TTC549 (cell line): ENCODE results near the gene EBF4.
"Not testable (repeated sequence)": the region's sequence is repeated elsewhere in the genome, so short reads cannot be mapped to it uniquely, and the experiment has no call there.

ENCODE experiments used
- FAIRE-seq: peaks from 2 replicates; lab custom pipeline; 2012; peaks lifted over from hg19 to GRCh38; lab: Jason Lieb, UNC

The EBF4 gene

GRCh38 chr20:2759143-2759542, 66.6 kb downstream of the EBF4 start:
- FAIRE-seq, result no peak

GRCh38 chr20:2759603-2760296, 67.2 kb downstream of the EBF4 start:
- no peak for FAIRE-seq

DNA sequence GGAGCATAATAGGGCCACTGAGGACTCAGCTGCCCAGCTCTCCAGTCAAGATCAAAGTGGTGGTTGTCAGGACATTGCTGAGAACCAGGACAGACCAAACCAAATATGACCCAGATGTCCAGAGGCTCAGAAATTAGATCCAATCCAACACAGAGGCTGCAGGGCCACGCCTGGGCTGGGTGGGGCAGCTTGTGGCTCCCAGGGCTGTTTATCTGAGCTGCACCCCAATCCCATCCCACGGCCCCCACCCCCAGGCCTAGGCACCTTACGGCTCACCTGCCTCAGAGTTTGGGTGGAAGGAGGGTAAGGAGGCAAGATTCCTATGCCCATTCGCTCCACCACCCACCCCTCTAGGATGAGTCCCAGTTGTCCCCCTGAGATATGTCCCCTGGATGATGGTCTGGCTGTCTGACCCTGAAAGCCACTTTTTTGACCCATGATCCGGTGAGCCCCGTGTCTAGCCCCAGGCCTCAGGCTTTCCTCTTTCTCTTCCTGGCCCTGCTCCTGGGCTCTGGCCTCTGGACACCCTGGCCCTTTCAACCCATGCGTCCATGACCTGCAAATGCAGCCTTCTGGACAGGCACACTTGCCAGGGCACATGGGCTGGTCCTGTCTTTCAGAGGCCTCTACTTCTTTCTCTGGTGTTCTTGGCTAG, 67.8 kb downstream of the EBF4 start:
- FAIRE-seq, result no peak

GRCh38 chr20:2760952-2761305, 68.3 kb downstream of the EBF4 start:
- no peak for FAIRE-seq

- FAIRE-seq, result no peak
Observed at GRCh38 chr20:2761885-2762284, 69.3 kb downstream of the EBF4 start.

DNA sequence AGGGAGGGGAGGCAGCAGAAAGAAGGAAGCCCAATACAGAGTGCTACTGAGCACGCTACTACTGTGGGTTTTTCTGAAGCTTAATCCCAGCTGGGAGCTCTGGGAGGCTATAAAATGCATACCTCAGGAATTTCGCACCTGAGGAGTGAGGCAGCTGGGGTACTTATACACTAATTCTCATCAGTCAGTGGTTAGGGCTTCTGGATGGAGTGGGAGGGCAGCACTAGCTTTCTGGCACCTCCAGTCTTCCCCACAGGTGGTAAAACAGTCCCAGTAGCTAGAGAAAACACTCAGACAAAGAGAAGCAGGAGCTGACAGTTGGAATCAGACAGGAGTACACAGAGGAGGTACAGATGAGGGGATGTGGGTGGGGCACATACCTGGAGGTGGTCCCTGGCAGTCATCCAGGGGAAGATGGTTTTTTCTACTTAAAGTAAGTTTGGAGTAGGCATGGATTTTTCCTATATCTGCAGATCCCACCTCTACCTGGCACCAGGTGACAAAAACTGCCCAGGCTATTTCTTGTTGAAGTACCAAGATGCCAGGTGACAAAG, 70.1 kb downstream of the EBF4 start:
- no peak for FAIRE-seq

- FAIRE-seq, result no peak
Observed at GRCh38 chr20:2763186-2763585, 70.6 kb downstream of the EBF4 start.

GRCh38 chr20:2767768-2768631, 75.4 kb downstream of the EBF4 start:
- FAIRE-seq, result no peak

DNA sequence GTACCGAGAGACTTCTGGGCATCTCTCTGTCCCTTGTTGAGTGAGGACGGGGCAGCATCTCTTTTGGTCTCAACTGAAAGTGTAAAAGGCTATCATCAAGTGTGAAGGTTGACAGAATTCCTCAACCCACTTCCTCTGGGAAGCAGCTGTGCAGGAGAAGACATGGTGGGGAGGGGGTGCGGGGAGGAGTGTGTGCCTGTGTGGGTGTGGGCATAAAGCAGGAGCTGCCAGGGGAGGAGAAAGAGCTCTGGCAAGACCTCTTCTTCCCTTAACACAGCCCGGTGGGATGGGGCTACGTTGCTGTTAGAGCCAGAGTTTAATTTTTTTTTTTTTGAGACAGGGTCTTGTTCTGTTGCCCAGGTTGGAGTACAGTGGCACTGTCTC, 76.0 kb downstream of the EBF4 start:
- FAIRE-seq, result no peak

DNA sequence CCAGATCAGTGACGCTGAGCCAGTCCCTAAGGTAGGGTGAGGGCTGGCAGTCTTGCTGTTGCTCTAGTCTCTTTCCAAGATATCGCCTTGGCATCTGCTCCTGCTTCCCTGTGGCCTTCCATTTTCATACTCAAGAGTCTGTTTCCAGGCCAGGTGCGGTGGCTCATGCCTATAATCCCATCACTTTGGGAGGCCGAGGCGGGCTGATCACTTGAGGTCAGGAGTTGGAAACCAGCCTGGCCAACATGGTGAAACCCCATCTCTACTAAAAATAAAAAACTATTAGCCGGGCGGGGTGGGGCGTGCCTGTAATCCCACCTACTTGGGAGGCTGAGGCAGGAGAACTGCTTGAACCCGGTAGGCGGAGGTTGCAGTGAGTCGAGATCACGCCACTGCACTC, 77.5 kb downstream of the EBF4 start:
- not testable (repeated sequence) for FAIRE-seq

DNA sequence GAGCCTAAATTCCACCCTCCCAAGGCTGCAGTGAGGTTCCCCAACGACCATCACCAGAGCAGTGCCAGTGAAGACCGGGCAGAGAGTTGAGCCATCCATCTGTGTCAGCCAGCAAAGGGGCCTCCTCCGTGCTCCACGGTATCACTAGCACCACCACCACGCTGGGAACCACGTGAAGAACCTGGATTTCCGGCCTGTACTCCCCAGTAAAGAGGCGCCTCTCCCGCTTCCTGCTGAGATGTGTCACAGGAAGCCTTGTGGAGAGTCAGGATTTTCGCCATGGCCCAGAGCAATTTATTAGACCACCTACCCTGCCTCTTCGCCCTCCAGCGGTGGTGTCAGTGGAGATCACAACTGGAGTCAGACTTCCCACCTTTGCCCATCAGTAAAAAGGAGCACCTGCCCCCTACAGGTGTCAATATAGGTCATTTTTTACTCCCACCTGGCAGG, 79.1 kb downstream of the EBF4 start:
- no peak for FAIRE-seq

DNA sequence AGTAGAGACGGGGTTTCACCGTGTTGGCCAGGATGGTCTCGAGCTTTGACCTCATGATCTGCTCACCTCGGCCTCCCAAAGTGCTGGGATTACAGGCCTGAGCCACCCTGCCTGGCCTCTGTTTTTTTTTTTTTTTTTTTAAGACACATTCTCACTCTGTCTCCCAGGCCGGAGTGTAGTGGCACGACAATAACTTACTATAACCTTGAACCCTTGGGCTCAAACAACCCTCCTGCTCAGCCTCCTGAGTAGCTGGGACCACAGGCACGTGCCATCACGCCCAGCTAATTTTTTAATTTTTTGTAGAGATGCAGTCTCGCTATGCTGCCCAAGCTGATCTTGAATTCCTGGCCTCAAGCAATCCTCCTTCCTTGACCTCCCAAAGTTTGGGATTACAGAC, 81.2 kb downstream of the EBF4 start:
- FAIRE-seq, result no peak

GRCh38 chr20:2775139-2775538, 82.6 kb downstream of the EBF4 start:
- no peak for FAIRE-seq

GRCh38 chr20:2778602-2779321, 86.2 kb downstream of the EBF4 start:
- no peak for FAIRE-seq

DNA sequence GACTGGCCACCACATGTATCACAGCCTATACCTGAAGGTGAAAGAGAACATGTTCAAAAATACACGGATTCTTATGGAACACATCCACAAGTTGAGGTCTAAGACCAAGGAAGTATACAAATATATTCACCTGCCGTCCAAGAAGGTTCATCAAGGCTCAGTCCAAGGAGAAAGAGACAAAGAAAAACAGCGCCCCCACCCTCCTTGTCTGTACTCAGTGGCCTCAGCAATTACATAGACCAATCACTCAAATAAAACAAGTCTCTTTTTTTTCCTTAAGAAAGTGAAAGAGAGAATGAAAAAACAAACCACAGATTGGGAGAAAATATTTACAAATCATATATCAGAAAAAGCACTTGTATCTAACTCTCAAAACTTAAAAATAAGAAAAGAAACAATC, 88.4 kb downstream of the EBF4 start:
- no peak for FAIRE-seq

DNA sequence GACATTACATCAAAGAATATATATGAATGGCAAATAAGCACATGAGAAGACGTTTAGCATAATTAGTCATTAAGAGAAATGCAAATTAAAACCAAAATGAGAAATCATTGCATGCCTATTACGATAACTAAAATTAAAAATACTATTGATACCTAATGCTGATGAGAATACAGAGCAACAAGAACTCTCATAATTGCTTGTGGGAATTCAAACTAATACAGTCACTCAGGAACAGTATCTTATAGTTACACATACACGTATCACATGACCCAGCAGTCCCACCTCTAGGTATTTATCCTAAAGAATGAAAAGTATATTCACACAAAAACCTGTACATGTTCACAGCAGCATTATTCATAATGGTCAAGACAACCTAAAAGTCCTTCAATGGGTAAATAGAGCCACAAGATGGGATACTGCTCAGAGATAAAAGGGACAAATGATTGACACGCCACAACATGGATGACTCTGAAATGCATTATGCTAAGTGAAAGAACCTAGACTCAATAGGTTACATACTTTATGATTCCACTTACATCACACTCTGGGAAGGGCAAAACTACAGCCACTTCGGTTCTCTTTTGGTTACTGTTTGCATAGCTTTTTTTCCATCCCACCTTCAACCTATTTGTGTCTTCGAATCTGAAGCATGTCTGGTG, 91.5 kb downstream of the EBF4 start:
- no peak for FAIRE-seq

- FAIRE-seq, result no peak
Observed at GRCh38 chr20:2793471-2793870, 100.9 kb downstream of the EBF4 start.

DNA sequence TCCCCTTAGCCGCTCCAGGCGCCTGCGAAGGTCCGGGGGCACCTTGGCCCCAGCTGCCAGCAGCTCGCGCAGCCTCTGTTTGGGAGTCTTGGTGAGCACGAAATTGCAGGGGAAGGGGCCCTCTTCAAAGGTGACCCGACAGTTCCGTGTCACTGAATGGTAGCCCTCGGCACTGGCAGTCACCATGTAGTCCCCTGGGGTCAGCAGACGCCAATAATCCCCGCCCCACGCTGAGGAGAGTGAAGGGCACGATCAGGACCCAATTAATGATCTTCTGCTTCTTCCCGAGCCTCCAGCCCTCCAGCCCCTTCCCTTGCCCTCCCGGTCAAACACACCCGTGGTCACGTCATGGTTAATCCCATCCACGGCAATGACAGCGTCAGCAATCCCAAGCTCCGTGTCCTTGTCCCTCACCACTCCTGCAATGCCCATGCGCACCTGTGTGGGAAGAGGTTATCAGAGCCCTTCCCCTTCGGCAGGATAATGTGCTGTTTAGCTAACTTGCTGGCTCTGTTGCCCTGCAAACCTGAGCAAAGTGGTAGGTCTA, 101.7 kb downstream of the EBF4 start:
- FAIRE-seq, result no peak

DNA sequence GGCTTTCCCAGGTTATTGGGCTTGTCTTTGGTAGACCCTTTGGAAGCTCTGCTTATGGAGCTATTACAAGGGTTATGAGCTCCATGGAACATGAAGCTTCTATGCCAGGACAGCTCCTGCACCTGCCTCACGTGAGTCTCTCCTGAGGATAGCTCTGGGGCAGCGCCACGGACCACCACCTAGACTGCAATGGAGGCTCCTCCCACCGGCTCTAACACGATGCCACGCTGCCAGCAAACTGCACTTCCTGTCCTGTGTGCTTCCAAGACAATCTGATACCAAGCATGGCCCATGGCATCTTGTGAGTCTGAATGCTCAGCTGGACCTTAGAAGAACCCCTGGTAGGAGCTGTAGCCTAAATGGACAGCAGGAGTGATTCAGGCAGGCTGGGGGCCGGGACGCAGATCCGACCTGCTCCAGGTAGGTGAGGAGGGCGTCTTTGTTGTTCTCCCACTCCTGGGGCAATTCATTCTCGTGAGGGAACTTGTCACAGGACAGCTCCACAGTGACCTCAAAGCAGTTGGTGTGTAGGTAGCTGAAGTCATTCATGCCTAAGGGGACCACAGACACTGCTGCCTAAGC, 102.4 kb downstream of the EBF4 start:
- no peak for FAIRE-seq

DNA sequence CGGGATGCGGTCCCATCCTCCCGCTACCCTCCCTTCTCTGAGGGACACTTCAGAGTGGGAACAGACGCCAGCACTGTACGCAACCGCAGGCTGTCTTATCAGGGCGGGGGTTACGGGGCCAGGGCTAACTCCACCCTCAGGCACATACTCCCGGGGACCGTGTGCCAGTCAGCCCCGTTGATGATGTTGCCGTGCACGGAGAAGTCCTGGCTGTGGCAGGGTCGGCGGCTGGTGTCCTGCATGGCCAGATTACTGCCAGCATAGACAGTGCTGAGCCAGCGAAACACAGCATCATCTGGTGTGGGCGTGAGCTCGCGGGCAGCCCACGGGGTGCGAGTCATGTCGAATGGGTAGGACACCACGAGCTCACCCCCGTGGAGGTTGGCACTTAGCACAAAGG, 102.9 kb downstream of the EBF4 start:
- FAIRE-seq, result no peak

- FAIRE-seq, result no peak
Observed at GRCh38 chr20:2796011-2796660, 103.6 kb downstream of the EBF4 start.
